H9 (cell line): Measurements from ENCODE around the gene POLR3B. TPM values are rescaled to one million over a fixed set of nuclear protein-coding genes. Genes with fewer than 3 reads are reported as not detected.

Source experiments
- DNase-seq: peaks from one replicate; pipeline ENCODE4 v3.0.0-alpha.2; 2017
- H2AFZ ChIP-seq: one replicate; pipeline ENCODE4 v1.6.1; 2013; ENCODE audit warnings: mild to moderate bottlenecking, low read length, control low read depth, moderate library complexity
- H2AK5ac ChIP-seq: 2 replicates; pipeline ENCODE4 v1.6.1; 2013; ENCODE audit warnings: low read length, control low read depth, mixed read lengths; ENCODE audit not compliant: insufficient read length
- H2BK120ac ChIP-seq: one replicate; pipeline ENCODE4 v1.6.1; 2013; ENCODE audit warnings: low read depth, mild to moderate bottlenecking, low read length, control low read depth, inconsistent platforms; ENCODE audit not compliant: poor library complexity, severe bottlenecking
- H2BK12ac ChIP-seq: 2 replicates; pipeline ENCODE4 v1.6.1; 2013; ENCODE audit warnings: low read length, control low read depth, mixed read lengths, low read depth; ENCODE audit not compliant: insufficient read length
- H2BK15ac ChIP-seq: 2 replicates; pipeline ENCODE4 v1.6.1; 2013; ENCODE audit warnings: low read depth, low read length, control low read depth
- H2BK20ac ChIP-seq: one replicate; pipeline ENCODE4 v1.6.1; 2013; ENCODE audit warnings: low read depth, mild to moderate bottlenecking, low read length, control low read depth, inconsistent platforms; ENCODE audit not compliant: poor library complexity, severe bottlenecking
- H2BK5ac ChIP-seq: 2 replicates; pipeline ENCODE4 v1.6.1; 2013; ENCODE audit warnings: low read length, control low read depth, mixed read lengths; ENCODE audit not compliant: insufficient read length
- H3K14ac ChIP-seq: 2 replicates; pipeline ENCODE4 v1.6.1; 2013; ENCODE audit warnings: low read length, control low read depth; ENCODE audit not compliant: insufficient read depth
- H3K18ac ChIP-seq: 2 replicates; pipeline ENCODE4 v1.6.1; 2013; ENCODE audit warnings: low read depth, mild to moderate bottlenecking, mixed read lengths, low read length, control low read depth; ENCODE audit not compliant: insufficient read length
- H3K23ac ChIP-seq: 2 replicates; pipeline ENCODE4 v1.6.1; 2013; ENCODE audit warnings: low read length, control low read depth, mixed read lengths, low read depth; ENCODE audit not compliant: insufficient read length
- H3K23me2 ChIP-seq: 2 replicates; pipeline ENCODE4 v1.6.1; 2013; ENCODE audit warnings: low read depth, mild to moderate bottlenecking, mixed read lengths, low read length, control low read depth; ENCODE audit not compliant: insufficient read length, poor library complexity, severe bottlenecking
- H3K27ac ChIP-seq: 2 replicates; pipeline ENCODE4 v1.5.1; 2013; ENCODE audit warnings: low read length, control low read depth, mixed read lengths, low read depth; ENCODE audit not compliant: insufficient read length
- H3K27me3 ChIP-seq: 2 replicates; pipeline ENCODE4 v1.6.1; 2013; ENCODE audit warnings: low read length, control low read depth, inconsistent platforms; ENCODE audit not compliant: insufficient read depth
- H3K4ac ChIP-seq: 2 replicates; pipeline ENCODE4 v1.6.1; 2013; ENCODE audit warnings: low read depth, mild to moderate bottlenecking, control low read depth, inconsistent platforms, low read length, moderate library complexity
- H3K4me1 ChIP-seq: 2 replicates; pipeline ENCODE4 v1.6.1; 2013; ENCODE audit warnings: low read length, control low read depth, inconsistent platforms; ENCODE audit not compliant: insufficient read depth
- H3K4me2 ChIP-seq: 2 replicates; pipeline ENCODE4 v1.6.1; 2013; ENCODE audit warnings: low read length, control low read depth, mixed read lengths; ENCODE audit not compliant: insufficient read length, insufficient read depth
- H3K56ac ChIP-seq: 2 replicates; pipeline ENCODE4 v1.6.1; 2013; ENCODE audit warnings: low read depth, mild to moderate bottlenecking, mixed read lengths, low read length, control low read depth; ENCODE audit not compliant: insufficient read length
- H3K79me1 ChIP-seq: 2 replicates; pipeline ENCODE4 v1.6.1; 2013; ENCODE audit warnings: low read depth, mild to moderate bottlenecking, moderate library complexity, low read length, control low read depth, inconsistent platforms; ENCODE audit not compliant: insufficient read depth, poor library complexity, severe bottlenecking
- H3K79me2 ChIP-seq: 2 replicates; pipeline ENCODE4 v1.6.1; 2013; ENCODE audit warnings: low read length, control low read depth, inconsistent platforms; ENCODE audit not compliant: insufficient read depth
- H3K9ac ChIP-seq: 2 replicates; pipeline ENCODE4 v1.6.1; 2013; ENCODE audit warnings: low read length, control low read depth, mixed read lengths; ENCODE audit not compliant: insufficient read length; ENCODE audit errors: extremely low read depth
- H3K9me3 ChIP-seq: one replicate; pipeline ENCODE4 v1.6.1; 2013; ENCODE audit warnings: low read depth, low read length, inconsistent platforms; ENCODE audit not compliant: control insufficient read depth
- H3T11ph ChIP-seq: one replicate; pipeline ENCODE4 v1.6.1; 2013; ENCODE audit warnings: mild to moderate bottlenecking, low read length, control low read depth, inconsistent platforms
- H4K20me1 ChIP-seq: one replicate; pipeline ENCODE4 v1.6.1; 2013; ENCODE audit not compliant: control insufficient read depth, insufficient read length, insufficient read depth
- H4K5ac ChIP-seq: 2 replicates; pipeline ENCODE4 v1.6.1; 2013; ENCODE audit warnings: low read depth, mild to moderate bottlenecking, mixed read lengths, low read length, control low read depth; ENCODE audit not compliant: insufficient read length
- H4K8ac ChIP-seq: replicated peaks from 2 replicates; pipeline ENCODE4 v1.6.1; 2013; ENCODE audit warnings: low read length, control low read depth, mixed read lengths, low read depth; ENCODE audit not compliant: insufficient read length
- H4K91ac ChIP-seq: 2 replicates; pipeline ENCODE4 v1.6.1; 2013; ENCODE audit warnings: low read depth, mild to moderate bottlenecking, moderate library complexity, mixed read lengths, low read length, control low read depth; ENCODE audit not compliant: insufficient read length
- H3K27ac Mint-ChIP-seq, 3 experiments: 2 replicates in 2 of 3; 3 replicates in 1 of 3; pipeline ENCODE4 v1.8.0; 2020 to 2021; ENCODE audit warnings: mixed read lengths in 3 of 3, mild to moderate bottlenecking in 1 of 3, moderate library complexity in 1 of 3
- H3K27me3 Mint-ChIP-seq: 2 replicates; pipeline ENCODE4 v1.8.0; 2021; ENCODE audit warnings: low read depth, mild to moderate bottlenecking, moderate library complexity, mixed read lengths
- H3K36me3 Mint-ChIP-seq, 3 experiments: 2 replicates in 2 of 3; 3 replicates in 1 of 3; pipeline ENCODE4 v1.8.0; 2020 to 2021; ENCODE audit warnings: low read depth in 3 of 3, mixed read lengths in 3 of 3; ENCODE audit not compliant: insufficient read depth in 1 of 3
- H3K4me1 Mint-ChIP-seq, 2 experiments: 2 replicates each; pipeline ENCODE4 v1.8.0; 2020; ENCODE audit warnings: mixed read lengths in 2 of 2
- H3K4me3 Mint-ChIP-seq, 2 experiments: 2 replicates in 1 of 2; 3 replicates in 1 of 2; pipeline ENCODE4 v1.8.0; 2020 to 2021; ENCODE audit warnings: mild to moderate bottlenecking in 2 of 2, mixed read lengths in 2 of 2, moderate library complexity in 1 of 2
- H3K9me3 Mint-ChIP-seq, 2 experiments: 2 replicates in 1 of 2; 3 replicates in 1 of 2; pipeline ENCODE4 v1.8.0; 2020; ENCODE audit warnings: mild to moderate bottlenecking in 2 of 2, mixed read lengths in 2 of 2, moderate library complexity in 1 of 2
- WGBS: extraction: QIAGEN DNeasy Blood & Tissue Kit; methylation state at CpG from one replicate; pipeline ENCODE4 v1.1.7; 2013; ENCODE audit warnings: missing lambda C conversion rate, low lambda C conversion rate, mixed read lengths; ENCODE audit not compliant: insufficient read length; ENCODE audit errors: extremely low coverage; 5-methylcytosine and 5-hydroxymethylcytosine counted together
- total RNA-seq: library from RNA; stranded (reverse); gene quantifications from 2 replicates; pipeline ENCODE4 v1.2.1, GENCODE V29; 2021
- TF ChIP-seq, protein P1 (sequence below): fragments of 200-600 bp; sonication (generic); conservative IDR thresholded peaks from 3 replicates; pipeline ENCODE4 v1.8.0; 2021; ENCODE audit warnings: antibody characterized with exemption, mild to moderate bottlenecking

POLR3B gene
- total RNA-seq, 1 experiment from 2014 or later, result 13.4 TPM

DNA sequence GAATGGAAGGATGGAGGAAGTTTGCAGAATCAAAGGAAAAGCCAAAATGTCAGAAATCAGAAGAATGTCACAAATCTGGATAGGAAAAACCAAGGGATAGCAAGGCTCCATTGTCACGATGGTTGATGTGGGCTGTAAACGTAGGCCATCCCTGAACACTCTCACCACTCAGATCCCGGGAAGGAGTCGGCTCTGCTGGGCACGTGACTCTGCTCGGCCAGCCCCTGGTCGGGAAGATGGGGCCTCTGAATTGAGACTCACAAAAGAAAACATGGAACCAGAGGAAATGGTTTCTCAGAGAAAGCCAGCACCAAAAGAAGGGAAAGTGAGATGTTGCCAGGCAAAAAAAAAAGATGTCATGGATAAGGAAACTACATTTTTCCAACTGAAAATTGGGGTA, 28.8 kb upstream of the POLR3B start:
- H3K27me3 Mint-ChIP-seq, result peaks cover 45% of the 10 kb centered on the region
- Histone ChIP-seq H3K9ac (no peak overlapping the region), H3K18ac (no peak overlapping the region), H3K14ac (no peak overlapping the region), H3K4ac (no peak overlapping the region), H3K27me3 (peaks cover 5% of the 10 kb centered on the region; the same call in 1 of the 2 replicates), H4K91ac (no peak overlapping the region), H2BK15ac (no peak overlapping the region), H2BK120ac (no peak overlapping the region), H3K27ac (no peak overlapping the region), H3K56ac (no peak overlapping the region), H3K4me1 (no peaks in the 10 kb centered on the region; the same call in none of the 2 replicates), H4K5ac (no peak overlapping the region), H3K79me1 (no peaks in the 10 kb centered on the region), H4K8ac (no peak overlapping the region), H3K79me2 (no peaks in the 10 kb centered on the region), H3T11ph (no peak overlapping the region), H3K23ac (no peak overlapping the region), H2AFZ (no peak overlapping the region), H2BK20ac (no peak overlapping the region), H2BK5ac (no peak overlapping the region), H2BK12ac (no peak overlapping the region), H3K23me2 (no peaks in the 10 kb centered on the region), H3K4me2 (no peak overlapping the region), H4K20me1 (no peaks in the 10 kb centered on the region), H3K9me3 (no peaks in the 10 kb centered on the region), H2AK5ac (no peak overlapping the region)
- peaks cover 35 to 38% of the 10 kb centered on the region in 2 experiments for H3K4me1 Mint-ChIP-seq
- no peak for DNase-seq
- H3K9me3 Mint-ChIP-seq, result peaks cover 0 to 6% of the 10 kb centered on the region in 2 experiments; a peak in 3 of 5 replicates
- TF ChIP-seq, protein P1, sequence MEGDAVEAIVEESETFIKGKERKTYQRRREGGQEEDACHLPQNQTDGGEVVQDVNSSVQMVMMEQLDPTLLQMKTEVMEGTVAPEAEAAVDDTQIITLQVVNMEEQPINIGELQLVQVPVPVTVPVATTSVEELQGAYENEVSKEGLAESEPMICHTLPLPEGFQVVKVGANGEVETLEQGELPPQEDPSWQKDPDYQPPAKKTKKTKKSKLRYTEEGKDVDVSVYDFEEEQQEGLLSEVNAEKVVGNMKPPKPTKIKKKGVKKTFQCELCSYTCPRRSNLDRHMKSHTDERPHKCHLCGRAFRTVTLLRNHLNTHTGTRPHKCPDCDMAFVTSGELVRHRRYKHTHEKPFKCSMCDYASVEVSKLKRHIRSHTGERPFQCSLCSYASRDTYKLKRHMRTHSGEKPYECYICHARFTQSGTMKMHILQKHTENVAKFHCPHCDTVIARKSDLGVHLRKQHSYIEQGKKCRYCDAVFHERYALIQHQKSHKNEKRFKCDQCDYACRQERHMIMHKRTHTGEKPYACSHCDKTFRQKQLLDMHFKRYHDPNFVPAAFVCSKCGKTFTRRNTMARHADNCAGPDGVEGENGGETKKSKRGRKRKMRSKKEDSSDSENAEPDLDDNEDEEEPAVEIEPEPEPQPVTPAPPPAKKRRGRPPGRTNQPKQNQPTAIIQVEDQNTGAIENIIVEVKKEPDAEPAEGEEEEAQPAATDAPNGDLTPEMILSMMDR, result no peak
- no peak overlapping the region for H3K4me3 Mint-ChIP-seq
- H3K27ac Mint-ChIP-seq, result no peak overlapping the region
- no CpG with 5 or more reads among the region's 7 CpGs for WGBS
- peaks cover 0 to 8% (median 0%) of the 10 kb centered on the region in 3 experiments; a peak in 1 of 7 replicates for H3K36me3 Mint-ChIP-seq
